Glomerular visceral epithelial cell (primary cell): ENCODE results near the gene PCNT.
"Not testable (repeated sequence)": the region's sequence is repeated elsewhere in the genome, so short reads cannot be mapped to it uniquely, and the experiment has no call there.

Experiments
- DNase-seq: peaks from one replicate; pipeline ENCODE4 v3.0.0-alpha.2; 2016; ENCODE audit errors: extremely low spot score

Gene PCNT

GRCh38 chr21:46356494-46357334, 32.8 kb downstream of the PCNT start:
- DNase-seq, result no peak

GRCh38 chr21:46357335-46357604, 33.3 kb downstream of the PCNT start:
- DNase-seq, result no peak

GRCh38 chr21:46357684-46358425, 33.9 kb downstream of the PCNT start:
- DNase-seq, result no peak

GRCh38 chr21:46361176-46361575, 37.2 kb downstream of the PCNT start:
- no peak for DNase-seq

GRCh38 chr21:46361935-46362334, 38.0 kb downstream of the PCNT start:
- no peak for DNase-seq

GRCh38 chr21:46362946-46363345, 39.0 kb downstream of the PCNT start:
- no peak for DNase-seq

- no peak for DNase-seq
These were observed 39.7 kb downstream of the PCNT start for GRCh38 chr21:46363698-46364097.

- no peak for DNase-seq
These were observed 42.1 kb downstream of the PCNT start for GRCh38 chr21:46366091-46366490.

GRCh38 chr21:46366561-46366960, 42.6 kb downstream of the PCNT start:
- no peak for DNase-seq

- no peak for DNase-seq
These were observed 43.0 kb downstream of the PCNT start for GRCh38 chr21:46366966-46367365.

GRCh38 chr21:46368533-46369285, 44.8 kb downstream of the PCNT start:
- no peak for DNase-seq

- no peak for DNase-seq
These were observed 45.7 kb downstream of the PCNT start for GRCh38 chr21:46369520-46370235.

GRCh38 chr21:46371204-46372013, 47.5 kb downstream of the PCNT start:
- DNase-seq, result no peak

GRCh38 chr21:46372014-46372485, 48.1 kb downstream of the PCNT start:
- no peak for DNase-seq

GRCh38 chr21:46372947-46373346, 49.0 kb downstream of the PCNT start:
- DNase-seq, result not testable (repeated sequence)

GRCh38 chr21:46374761-46375389, 50.9 kb downstream of the PCNT start:
- DNase-seq, result no peak

- no peak for DNase-seq
These were observed 51.7 kb downstream of the PCNT start for GRCh38 chr21:46375560-46376230.

- DNase-seq, result no peak
These were observed 52.3 kb downstream of the PCNT start for GRCh38 chr21:46376231-46376628.

- no peak for DNase-seq
These were observed 53.0 kb downstream of the PCNT start for GRCh38 chr21:46376856-46377453.

GRCh38 chr21:46377789-46378188, 53.8 kb downstream of the PCNT start:
- no peak for DNase-seq
